Amniotic epithelial cell (primary cell): ENCODE results near the gene HCFC1.

Experiments used
- DNase-seq: peaks from one replicate; pipeline ENCODE4 v3.0.0-alpha.2; 2010; ENCODE audit warnings: low read depth

HCFC1 gene

DNA sequence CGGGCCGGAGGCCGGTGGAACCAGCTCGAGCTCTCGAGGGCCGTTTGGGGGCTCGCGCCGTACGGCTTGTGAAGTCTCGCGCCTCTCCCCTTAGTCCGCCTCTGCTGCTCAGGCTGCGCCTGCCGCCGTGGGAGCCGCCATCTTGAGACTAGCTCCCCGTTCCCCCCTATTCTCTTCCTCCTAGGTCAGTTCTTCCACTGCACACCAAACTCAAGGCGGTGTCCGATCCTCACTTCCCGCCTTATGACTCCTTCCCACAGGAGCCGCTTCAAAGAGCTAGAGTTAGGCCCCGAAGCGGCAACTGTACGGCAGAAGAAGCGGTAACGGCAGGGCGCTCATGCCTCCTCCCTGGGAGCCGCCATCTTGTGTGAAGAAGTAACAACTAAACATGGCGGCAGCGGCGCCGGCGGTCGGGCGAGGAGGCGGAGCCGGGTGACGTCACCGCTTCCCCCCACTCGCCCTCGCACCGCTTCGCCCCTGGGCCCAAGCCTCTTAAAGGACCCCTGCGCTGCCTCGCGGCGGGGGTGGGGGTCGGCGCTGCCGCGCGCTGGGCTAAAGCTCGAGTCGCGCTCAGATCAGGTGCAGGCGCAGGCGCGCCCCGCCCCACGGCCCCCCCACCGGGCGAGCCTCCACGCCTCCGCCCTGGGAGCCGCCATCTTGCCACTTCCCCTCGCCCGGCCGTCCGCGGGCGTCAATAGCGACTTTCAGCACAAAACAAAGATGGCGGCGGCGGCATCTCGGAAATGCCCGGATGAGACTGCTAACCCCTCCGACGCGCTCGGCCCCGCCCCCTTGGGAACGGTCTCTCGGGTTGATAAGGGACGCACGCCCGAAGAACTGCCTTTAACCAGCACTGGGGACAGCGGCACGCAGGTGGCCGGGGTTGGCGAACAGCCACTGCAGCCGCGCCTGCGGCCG lies at the start of gene HCFC1:
TSS of gene HCFC1 (minus strand) at position 369 of the 918 bp plus-strand sequence. CDS start 978 bp downstream, outside the sequence.
- peak; percentile 75 for DNase-seq

- peak; percentile 66 for DNase-seq
These were observed 49.6 kb upstream of the HCFC1 start for GRCh38 chrX:154021131-154021611.

DNA sequence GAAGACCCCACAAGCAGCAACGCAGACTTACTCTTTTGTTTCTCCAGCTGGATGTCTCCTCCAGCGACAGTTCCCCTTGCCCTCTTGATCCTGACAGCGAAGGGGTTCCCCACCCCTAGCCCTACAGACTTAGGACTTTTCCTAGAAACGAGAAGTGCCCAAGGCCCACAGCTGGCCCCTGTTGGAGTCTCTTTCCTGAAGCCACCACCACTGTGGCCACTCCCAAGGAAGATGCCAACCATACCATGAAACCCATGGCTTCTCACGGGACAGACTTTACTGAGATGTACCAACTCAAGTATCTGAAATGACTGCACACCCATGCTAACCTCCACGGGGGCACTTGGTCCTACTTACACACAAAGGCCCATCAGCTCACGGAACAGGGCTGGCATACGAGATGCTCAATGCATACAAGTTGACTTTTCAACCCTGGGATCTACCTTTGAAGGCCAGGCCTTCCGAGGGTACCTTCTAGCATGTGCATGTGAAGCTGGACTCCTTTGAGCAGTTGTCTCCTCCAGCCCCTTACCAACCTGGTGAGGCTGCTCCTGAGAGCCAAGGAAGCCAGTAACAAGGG lies 49.0 kb upstream of the HCFC1 start:
- DNase-seq: no peak

- peak; percentile 48 for DNase-seq
These were observed 48.3 kb upstream of the HCFC1 start, which contains the start of gene IRAK1 for GRCh38 chrX:154019633-154020528. TSS of gene IRAK1 (minus strand) at chrX:154019902. CDS start at chrX:154019812, 90 bp downstream.

DNA sequence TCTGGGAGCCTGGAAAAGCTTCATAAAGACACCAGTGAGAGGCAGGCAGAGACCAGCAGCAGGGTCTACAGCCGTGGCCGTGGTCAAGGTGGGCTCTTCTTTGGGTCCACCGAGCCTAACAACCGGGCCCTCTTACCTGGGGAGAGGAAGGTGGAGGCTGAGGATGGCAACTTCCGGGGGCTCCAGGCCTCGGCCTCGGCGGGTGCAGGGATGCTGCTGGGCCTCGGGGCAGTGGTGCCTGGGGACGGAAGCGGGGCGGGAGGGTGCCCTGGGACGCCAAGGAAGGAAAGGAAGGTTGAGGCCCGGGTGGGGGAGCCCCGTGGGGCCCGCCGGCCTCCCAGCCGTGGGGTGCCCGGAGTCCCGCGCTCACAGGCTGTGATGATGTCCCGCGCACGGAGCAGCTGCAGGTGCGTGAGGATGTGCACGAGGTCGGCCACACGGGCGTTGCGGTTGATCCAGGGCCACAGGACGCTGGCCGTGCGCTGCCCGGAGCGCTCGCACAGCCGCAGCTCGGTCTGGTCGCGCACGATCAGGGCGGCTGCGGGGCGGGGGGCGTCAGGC lies 47.5 kb upstream of the HCFC1 start:
- no peak for DNase-seq

DNA sequence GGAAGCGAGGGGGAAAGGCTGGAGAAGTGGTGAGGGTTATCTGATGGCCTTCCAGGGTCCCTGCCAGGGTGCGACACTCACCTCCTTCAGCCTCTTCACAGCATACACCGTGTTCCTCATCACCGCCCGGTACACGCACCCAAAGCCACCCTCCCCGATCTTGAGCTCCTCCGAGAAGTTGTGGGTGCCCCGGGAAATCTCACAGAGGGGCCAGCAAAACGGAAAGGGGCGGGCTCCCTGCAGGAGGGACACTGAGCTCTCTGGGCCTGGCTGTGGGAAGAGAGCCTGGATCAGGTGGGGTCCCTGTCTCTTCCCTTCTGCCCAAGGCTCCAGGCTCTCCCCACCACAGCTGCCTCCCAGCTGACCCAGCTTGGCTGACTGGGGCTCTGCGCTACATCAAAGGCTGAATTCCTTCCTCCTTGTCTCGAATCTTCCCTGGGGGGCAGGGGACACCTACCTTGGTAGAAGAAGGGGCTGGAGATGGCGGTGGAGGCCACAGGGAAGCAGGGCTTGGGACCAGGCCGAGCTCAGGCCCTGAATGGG lies 47.0 kb upstream of the HCFC1 start:
- no peak for DNase-seq

DNA sequence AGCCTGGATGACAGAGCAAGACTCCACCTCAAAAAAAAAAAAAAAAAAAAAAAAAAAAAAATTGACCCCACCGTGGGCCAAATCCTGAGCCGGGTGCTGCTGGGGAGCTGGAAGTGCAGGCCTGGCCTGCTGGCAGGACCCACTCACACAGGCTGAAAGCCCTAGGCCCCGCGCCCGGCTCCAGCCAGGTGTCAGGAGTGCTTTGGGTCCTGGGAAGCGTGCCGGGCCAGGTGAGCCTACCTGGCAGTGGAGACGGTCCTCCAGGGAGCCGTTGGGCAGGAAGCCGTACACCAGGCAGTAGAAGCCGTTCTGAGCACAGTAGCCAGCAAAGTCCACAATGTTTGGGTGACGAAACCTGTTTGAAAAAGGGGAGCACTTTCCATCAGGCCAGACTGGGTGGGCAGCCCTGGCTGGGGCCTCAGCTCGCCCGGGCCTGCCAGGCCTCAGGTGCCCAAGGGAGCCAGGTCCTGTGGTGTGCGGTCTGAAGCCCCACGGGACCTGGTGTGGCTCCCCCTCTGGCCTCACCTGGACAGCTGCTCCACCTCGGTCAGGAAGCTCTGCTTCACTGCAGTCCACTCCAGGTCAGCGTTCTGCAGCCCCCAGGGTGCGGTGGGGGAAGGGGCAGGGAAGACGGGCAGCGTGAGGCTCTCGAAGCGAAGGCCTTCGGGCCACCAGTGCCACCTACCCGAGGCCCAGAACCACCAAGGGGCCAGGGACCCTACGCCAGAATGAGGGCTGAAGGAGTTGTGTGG lies 46.3 kb upstream of the HCFC1 start:
- no peak for DNase-seq

DNA sequence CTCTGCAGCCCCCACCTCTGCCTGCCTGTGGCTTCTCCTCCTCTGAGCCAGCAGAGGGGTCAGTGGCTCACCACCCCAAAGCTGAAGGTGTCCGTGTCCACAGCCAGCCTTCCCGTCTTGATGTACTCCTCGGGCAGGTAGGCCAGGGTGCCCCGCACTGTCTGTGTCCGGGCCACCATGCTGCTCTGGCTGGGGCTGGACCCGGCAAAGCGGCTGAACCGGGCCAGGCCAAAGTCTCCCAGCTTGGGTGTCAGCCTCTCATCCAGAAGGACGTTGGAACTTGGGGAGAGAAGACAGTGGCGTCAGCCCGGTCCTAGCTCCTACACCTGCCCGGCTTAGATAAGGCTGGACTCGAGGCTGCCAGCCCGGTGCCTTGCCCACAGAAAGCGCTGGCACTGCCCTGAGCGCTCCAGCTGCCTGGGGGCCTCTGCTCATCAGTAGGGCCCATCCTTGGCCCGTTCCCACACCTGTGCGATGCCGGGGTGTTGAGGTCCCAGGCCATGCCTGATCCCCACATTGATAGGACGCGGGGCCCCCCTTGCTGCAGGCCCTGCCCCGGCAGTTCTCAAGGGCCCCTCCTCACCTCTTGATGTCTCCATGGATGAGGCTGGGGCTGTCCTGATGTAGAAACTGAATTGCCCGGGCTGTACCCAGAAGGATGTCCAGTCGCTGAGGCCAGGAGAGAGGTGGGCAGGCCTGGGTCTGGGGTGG lies 44.9 kb upstream of the HCFC1 start:
- no peak for DNase-seq

GRCh38 chrX:154015581-154016264 lies 44.1 kb upstream of the HCFC1 start:
- DNase-seq: no peak

DNA sequence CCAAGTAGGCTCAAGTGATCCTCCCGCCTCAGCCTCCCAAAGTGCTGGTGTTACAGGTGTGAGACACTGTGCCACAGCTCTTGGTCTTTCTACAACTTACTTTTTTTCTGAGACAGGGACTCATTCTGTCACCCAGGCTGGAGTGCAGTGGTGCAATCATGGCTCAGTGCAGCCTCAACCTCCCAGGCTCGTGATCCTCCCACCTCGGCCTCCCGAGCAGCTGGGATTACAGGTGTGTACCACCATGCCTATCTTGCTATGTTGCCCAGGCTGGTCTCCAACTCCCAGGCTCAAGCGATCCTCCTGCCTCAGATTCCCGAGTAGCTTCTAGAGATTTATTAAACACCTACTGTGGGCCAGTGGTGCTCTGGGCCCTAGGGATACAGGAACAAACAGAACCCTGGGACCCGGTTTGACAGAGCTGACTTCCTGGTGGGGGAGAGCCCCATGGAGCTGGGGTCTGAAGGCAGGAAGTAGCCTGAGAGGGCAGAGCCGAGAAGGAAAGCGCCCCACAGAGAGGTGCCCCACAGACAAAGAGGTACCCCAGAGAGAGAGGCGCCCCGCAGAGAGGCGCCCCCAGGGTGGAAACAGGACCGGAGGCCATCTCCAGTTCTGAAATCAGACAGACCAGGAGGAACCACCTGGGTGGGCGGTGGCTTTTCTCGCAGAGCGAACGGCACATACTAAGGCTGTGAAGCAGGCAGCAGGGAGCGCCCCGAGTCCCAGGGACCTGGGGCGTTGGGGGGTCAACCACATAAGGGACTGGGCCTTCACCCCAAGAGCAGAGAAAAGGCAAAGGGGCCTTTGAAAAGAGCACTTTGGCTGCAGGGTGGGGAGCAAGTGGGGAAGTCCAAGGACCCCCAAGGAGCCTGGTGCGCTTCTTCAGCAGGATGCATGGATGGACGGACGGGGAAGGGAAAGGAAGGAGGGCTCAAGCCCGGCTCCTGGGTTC lies 43.1 kb upstream of the HCFC1 start:
- DNase-seq: no peak

DNA sequence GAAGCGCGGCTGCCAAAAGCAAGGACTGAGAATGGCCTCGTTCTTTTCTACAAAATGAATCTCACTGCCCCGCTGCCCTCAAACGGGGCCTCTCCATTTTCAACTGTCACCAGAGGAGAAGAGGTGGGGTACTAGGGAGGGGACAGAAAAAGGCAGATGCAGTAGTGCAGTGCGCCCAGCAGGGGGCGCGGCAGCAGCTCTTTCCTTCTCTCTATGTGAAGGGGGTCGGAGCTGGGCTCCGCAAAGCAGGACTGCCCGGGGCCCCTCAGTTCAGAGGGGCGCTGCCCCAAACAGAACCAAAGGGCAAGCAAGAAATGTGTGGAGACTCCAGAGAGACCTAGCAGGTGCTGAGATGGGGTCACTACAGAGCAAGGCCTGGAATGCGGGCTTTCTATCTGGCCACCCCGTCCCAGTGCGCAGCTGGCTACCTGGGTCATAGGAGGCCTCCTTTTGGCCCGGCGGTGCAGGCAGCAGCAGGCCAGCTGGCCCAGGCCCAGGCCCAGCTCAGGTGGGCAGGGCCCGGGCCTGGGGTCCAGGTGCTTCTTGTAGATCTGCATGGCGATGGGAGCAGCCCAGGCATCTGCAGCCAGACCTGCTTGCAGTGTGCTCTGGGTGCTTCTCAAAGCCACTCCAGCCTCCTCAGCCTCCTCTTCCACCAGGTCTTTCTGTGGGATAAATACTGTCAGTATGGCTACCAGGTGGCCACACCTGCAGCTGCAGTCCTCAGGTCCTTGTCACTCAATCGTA lies 42.2 kb upstream of the HCFC1 start:
- DNase-seq: no peak

DNA sequence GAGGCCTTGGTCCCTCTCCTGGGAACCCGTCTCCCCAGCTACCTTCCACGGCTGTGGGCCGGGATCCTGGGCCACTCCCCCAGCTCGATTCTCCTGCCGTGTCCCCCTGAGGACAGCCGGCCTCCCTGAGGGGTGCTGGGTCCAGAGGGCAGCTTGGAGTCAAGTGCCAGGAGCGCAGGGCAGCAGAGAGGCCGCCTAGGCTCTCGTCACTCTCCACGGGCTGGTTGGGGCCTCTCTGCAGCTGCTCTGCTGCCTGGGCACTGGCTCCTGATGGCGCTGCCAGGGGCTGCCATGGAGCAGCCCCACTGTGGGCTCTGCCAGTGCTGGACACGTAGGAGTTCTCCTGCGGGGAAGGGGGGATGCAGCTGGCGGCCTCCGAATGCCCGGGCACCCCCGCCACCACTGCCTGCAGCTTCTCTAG lies 41.4 kb upstream of the HCFC1 start:
- DNase-seq: no peak

GRCh38 chrX:154012336-154012991 lies 40.8 kb upstream of the HCFC1 start:
- peak; percentile 17 for DNase-seq

DNA sequence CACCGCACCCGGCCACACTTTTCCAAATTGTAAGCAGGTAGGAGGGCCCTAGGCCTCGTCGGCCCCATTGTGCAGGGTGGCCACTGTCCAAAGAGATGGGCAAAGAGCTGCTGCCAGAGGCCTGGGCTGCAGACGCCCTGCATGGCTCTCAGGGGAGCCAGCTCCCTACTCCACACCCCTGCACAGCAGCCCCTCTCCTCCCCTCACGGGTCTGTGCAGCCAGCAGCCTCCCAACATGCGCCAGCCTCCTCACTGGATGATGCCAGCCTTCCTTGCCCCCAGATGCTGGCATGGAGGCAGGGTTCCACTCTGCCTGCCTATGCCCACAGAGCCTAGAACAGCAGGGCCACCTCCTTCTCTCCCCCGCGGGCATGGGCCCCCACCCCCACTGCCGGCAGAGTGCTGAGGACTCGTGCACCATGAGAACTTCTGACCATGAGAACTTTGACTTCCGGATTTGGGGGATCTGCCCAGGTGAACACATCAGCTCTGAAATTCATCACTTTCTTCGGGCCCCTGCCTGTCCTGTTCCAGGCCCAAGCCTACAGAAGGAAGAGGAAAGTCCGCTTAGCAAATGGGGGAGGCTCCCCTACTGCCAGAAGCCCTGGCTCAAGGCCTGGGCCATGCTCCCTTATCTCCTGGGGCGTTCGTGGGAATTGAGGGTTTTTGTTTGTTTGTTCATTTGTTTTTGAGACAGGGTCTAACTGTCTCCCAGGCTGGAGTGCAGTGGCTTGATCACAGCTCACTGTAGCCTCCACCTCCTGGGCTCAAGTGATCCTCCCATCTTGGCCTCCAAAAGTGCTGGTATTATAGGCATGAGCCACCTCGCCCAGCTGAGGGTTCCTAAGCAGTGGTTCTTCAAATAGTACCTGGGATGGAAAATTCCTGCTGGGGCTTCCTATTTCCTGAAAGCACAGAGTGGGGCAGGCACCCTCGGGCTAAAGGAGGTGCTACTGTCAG lies 40.0 kb upstream of the HCFC1 start:
- no peak for DNase-seq

DNA sequence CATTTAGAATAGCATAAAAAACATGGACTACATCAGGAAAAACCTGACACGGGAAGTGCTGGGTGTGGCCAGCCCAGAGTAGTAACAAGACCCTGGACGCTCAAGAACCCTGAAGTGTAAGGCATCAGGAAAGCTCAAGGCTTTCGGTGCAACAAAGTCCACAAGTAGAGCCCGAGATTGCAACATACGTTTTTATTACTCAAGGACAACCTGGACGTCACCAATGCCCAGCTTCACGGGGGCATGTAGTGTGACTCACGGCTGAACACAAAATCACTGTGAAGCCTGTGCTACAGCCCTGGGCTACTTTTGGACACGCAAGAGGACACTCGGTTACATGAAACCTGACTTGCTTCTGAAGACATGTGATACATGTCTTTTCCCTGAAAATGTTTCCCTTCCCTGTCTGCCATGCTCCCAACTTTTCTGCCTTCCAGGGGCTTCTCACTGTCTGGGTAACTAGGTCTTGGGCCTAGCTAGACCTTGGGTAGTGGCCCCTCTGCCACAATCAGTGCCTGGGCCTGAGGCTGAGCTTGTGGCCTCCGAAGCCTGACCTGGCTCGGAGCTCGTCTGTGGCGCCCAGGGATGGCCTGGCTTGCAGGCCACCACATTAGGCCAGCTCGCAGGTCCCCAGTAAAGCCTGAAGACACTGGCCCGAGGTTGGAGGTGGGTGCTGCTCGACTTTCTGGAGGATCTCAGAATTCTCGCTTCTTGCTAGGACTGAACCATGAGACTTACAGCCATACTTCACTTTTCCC lies 38.9 kb upstream of the HCFC1 start:
- DNase-seq: peak; percentile 86
